ENCODE results near the gene EMILIN2. TPM values are rescaled to one million over a fixed set of nuclear protein-coding genes. Genes with fewer than 3 reads are reported as not detected.

EMILIN2 gene
- total and polyA plus RNA-seq, 2 experiments from 2014 or later, result 10.6 to 16.8 TPM

- Histone ChIP-seq H3K9me3 (ENCODE audit: low read depth) (no peaks in the 10 kb centered on the region), H3K79me2 (no peaks in the 10 kb centered on the region), H3K4me1 (ENCODE audit: insufficient read depth) (peaks cover 26% of the 10 kb centered on the region), H3K27ac (peak overlapping the region; percentile 51), H2AFZ (no peak overlapping the region), H3K4me2 (no peak overlapping the region), H3K36me3 (replicated peaks; ENCODE audit: insufficient read depth, low read depth) (no peaks in the 10 kb centered on the region), H3K4me3 (no peak overlapping the region), H3K27me3 (peaks cover 7% of the 10 kb centered on the region), H4K20me1 (ENCODE audit: insufficient read depth, poor library complexity, severe bottlenecking) (no peaks in the 10 kb centered on the region), H3K9me2 (replicated peaks; ENCODE audit: insufficient read depth) (no peaks in the 10 kb centered on the region)
- DNase-seq (ENCODE audit: low spot score), result peak; percentile 50
- TF ChIP-seq EZH2 (IDR thresholded peaks at IDR 0.05; ENCODE audit: borderline replicate concordance), result no peak
- 49% methylated on average over 7 of the region's 7 CpGs for WGBS (ENCODE audit: low lambda C conversion rate, missing lambda C conversion rate)
These were observed 7.3 kb downstream of the EMILIN2 start for GRCh38 chr18:2853926-2854664.

DNA sequence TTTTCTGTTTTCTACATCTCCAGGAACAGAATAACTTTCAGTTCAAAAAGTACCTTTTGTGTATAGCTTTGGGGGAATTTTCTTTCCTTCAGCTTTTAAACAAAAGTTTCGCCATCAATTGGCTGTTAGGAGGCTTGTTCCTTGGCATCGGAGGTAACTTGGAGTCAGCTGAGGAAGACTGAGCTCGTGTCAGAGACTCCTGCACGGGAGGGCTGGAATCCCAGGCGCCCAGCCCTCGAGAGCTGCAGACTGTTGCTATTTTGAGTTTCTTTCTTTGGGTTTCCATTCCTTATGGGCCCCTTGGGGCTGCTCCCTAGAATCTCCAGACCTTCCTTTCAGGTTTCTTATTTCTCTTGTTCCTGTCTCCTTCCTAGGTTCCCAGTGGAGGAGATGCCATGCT is 8.1 kb downstream of the EMILIN2 start:
- no peak for DNase-seq (ENCODE audit: low spot score)
- H3K4me1 ChIP-seq (ENCODE audit: insufficient read depth), result peaks cover 26% of the 10 kb centered on the region
- TF ChIP-seq EZH2 (IDR thresholded peaks at IDR 0.05; ENCODE audit: borderline replicate concordance), result no peak
- no peak for TF ChIP-seq EZH2phosphoT487 (IDR thresholded peaks at IDR 0.05; ENCODE audit: low read depth, severe bottlenecking, unreplicated experiment)
- TF ChIP-seq, protein P1, sequence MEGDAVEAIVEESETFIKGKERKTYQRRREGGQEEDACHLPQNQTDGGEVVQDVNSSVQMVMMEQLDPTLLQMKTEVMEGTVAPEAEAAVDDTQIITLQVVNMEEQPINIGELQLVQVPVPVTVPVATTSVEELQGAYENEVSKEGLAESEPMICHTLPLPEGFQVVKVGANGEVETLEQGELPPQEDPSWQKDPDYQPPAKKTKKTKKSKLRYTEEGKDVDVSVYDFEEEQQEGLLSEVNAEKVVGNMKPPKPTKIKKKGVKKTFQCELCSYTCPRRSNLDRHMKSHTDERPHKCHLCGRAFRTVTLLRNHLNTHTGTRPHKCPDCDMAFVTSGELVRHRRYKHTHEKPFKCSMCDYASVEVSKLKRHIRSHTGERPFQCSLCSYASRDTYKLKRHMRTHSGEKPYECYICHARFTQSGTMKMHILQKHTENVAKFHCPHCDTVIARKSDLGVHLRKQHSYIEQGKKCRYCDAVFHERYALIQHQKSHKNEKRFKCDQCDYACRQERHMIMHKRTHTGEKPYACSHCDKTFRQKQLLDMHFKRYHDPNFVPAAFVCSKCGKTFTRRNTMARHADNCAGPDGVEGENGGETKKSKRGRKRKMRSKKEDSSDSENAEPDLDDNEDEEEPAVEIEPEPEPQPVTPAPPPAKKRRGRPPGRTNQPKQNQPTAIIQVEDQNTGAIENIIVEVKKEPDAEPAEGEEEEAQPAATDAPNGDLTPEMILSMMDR (IDR thresholded peaks at IDR 0.05; ENCODE audit: poor library complexity), result no peak
- H3K36me3 ChIP-seq (replicated peaks; ENCODE audit: insufficient read depth, low read depth), result no peaks in the 10 kb centered on the region
- no peaks in the 10 kb centered on the region for H3K79me2 ChIP-seq
- 52% methylated on average over 6 of the region's 6 CpGs for WGBS (ENCODE audit: low lambda C conversion rate, missing lambda C conversion rate)
- peak overlapping the region; percentile 51 for H3K27ac ChIP-seq
- H3K9me3 ChIP-seq (ENCODE audit: low read depth), result peaks cover 4% of the 10 kb centered on the region
- peak overlapping the region; percentile 44 for H3K4me2 ChIP-seq
- no peak overlapping the region for H3K4me3 ChIP-seq
- no peaks in the 10 kb centered on the region for H4K20me1 ChIP-seq (ENCODE audit: insufficient read depth, poor library complexity, severe bottlenecking)
- H3K27me3 ChIP-seq, result no peaks in the 10 kb centered on the region
- H2AFZ ChIP-seq, result no peak overlapping the region
- no peaks in the 10 kb centered on the region for H3K9me2 ChIP-seq (replicated peaks; ENCODE audit: insufficient read depth)

DNA sequence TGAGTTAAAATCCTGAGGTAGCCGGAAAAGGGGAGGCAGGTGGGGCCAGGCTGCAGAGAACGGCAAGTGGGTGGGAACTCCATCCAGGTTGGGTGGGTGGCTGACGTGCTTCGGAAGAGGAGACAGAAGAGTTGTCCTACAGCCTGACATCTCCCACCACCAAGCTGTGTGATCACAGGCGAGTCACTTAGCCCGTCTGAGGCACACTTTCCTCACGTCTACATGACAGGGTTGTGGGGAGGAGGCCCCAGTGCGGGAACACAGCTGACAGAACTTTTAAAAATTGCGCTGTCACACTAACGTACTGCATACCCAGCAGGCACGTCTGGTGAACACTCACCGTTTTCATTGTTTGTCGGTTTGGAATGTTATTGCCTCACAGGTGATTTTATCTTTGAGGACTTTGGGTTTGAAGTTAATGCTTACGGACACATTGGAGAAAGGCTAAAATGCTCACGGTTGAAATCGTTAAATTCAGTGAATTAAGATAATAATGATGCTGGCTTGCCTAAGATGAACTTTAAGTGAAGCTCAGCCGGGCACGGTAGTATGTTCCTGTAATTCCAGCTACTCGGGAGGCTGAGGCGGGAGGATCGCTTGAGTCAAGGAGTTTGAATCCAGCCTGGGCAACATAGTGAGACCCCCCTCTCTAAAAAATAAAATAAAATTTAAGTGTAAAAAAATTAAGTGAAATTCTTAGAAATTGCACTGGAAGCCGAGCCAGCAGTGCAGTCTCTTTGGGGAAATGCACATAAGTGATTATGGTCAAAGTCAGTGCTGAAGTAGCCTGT is 8.9 kb downstream of the EMILIN2 start:
- H3K27ac ChIP-seq, result peak overlapping the region; percentile 51
- H3K79me2 ChIP-seq, result no peaks in the 10 kb centered on the region
- no peaks in the 10 kb centered on the region for H3K36me3 ChIP-seq (replicated peaks; ENCODE audit: insufficient read depth, low read depth)
- peak; percentile 49 for DNase-seq (ENCODE audit: low spot score)
- no peak overlapping the region for H3K4me3 ChIP-seq
- no peaks in the 10 kb centered on the region for H3K9me2 ChIP-seq (replicated peaks; ENCODE audit: insufficient read depth)
- peaks cover 26% of the 10 kb centered on the region for H3K4me1 ChIP-seq (ENCODE audit: insufficient read depth)
- no peaks in the 10 kb centered on the region for H4K20me1 ChIP-seq (ENCODE audit: insufficient read depth, poor library complexity, severe bottlenecking)
- H2AFZ ChIP-seq, result no peak overlapping the region
- no peak overlapping the region for H3K4me2 ChIP-seq
- H3K9me3 ChIP-seq (ENCODE audit: low read depth), result peaks cover 4% of the 10 kb centered on the region
- WGBS (ENCODE audit: low lambda C conversion rate, missing lambda C conversion rate), result 64% methylated on average over 22 of the region's 22 CpGs
- H3K27me3 ChIP-seq, result no peaks in the 10 kb centered on the region
- TF ChIP-seq EZH2phosphoT487 (IDR thresholded peaks at IDR 0.05; ENCODE audit: low read depth, severe bottlenecking, unreplicated experiment) (no peak), EZH2 (IDR thresholded peaks at IDR 0.05; ENCODE audit: borderline replicate concordance) (no peak)
- TF ChIP-seq, protein P1 (IDR thresholded peaks at IDR 0.05; ENCODE audit: poor library complexity), result no peak
